HepG2 (cell line): ENCODE results near the gene RPF1. TPM values are rescaled to one million over a fixed set of nuclear protein-coding genes. Genes with fewer than 3 reads are reported as not detected.

Experiments
- ATF7-NPFF ChIP-seq: sonication (generic); formaldehyde crosslinking; IDR thresholded peaks from 2 replicates; pipeline ENCODE4 v1.8.1; 2023; ENCODE audit warnings: mild to moderate bottlenecking, low read depth, missing genetic modification reagents, moderate library complexity
- CHD2 ChIP-seq: IDR thresholded peaks from 2 replicates; pipeline ENCODE4 v1.6.1; 2011; ENCODE audit warnings: low read depth, low read length, improper control_type of control experiment
- FOSL2 ChIP-seq: sonication (generic); formaldehyde crosslinking; IDR thresholded peaks from 2 replicates; pipeline ENCODE4 v1.4.0; 2020; ENCODE audit warnings: missing genetic modification reagents
- GFI1 ChIP-seq: sonication (generic); formaldehyde crosslinking; IDR thresholded peaks from 2 replicates; pipeline ENCODE4 v1.5.0; 2020; ENCODE audit warnings: missing genetic modification reagents, mild to moderate bottlenecking, borderline replicate concordance
- IRF9 ChIP-seq: sonication (generic); formaldehyde crosslinking; IDR thresholded peaks from 2 replicates; pipeline ENCODE4 v1.8.0; 2022; ENCODE audit warnings: missing genetic modification reagents, mild to moderate bottlenecking, borderline replicate concordance
- MIER2 ChIP-seq: IDR thresholded peaks from 2 replicates; pipeline ENCODE4 v1.6.1; 2016; ENCODE audit warnings: missing biosample characterization, missing genetic modification reagents
- MNT ChIP-seq: fragments of 450-650 bp; IDR thresholded peaks from 2 replicates; pipeline ENCODE4 v1.6.1; 2016
- NR2C2 ChIP-seq: sonication (generic); formaldehyde crosslinking; IDR thresholded peaks from 2 replicates; pipeline ENCODE4 v1.4.0; 2020; ENCODE audit warnings: missing genetic modification reagents, mild to moderate bottlenecking, moderate library complexity, borderline replicate concordance
- PRDM15 ChIP-seq: sonication (generic); formaldehyde crosslinking; IDR thresholded peaks from 2 replicates; pipeline ENCODE4 v1.4.0; 2020; ENCODE audit warnings: missing genetic modification reagents
- PRMT3 ChIP-seq: sonication (generic); formaldehyde crosslinking; IDR thresholded peaks from 2 replicates; pipeline ENCODE4 v1.8.1; 2022; ENCODE audit warnings: low read depth, mild to moderate bottlenecking, moderate library complexity, missing genetic modification reagents, borderline replicate concordance
- RBM22 ChIP-seq: fragments of 200-400 bp; formaldehyde crosslinking; optimal IDR thresholded peaks from 2 replicates; pipeline ENCODE3; 2017; ENCODE audit warnings: mild to moderate bottlenecking, low read length, moderate library complexity
- REL ChIP-seq: sonication (generic); formaldehyde crosslinking; conservative IDR thresholded peaks from 2 replicates; pipeline ENCODE4 v1.8.0; 2022; ENCODE audit warnings: mild to moderate bottlenecking, missing genetic modification reagents, moderate library complexity
- REXO4 ChIP-seq: sonication (generic); formaldehyde crosslinking; IDR thresholded peaks from 2 replicates; pipeline ENCODE4 v1.8.0; 2022; ENCODE audit warnings: missing genetic modification reagents, mild to moderate bottlenecking, borderline replicate concordance
- SALL1 ChIP-seq: sonication (generic); formaldehyde crosslinking; IDR thresholded peaks from 2 replicates; pipeline ENCODE4 v1.8.0; 2022; ENCODE audit warnings: mild to moderate bottlenecking, missing genetic modification reagents
- SP2 ChIP-seq: sonication (generic); formaldehyde crosslinking; IDR thresholded peaks from 2 replicates; pipeline ENCODE4 v1.5.1; 2020; ENCODE audit warnings: mild to moderate bottlenecking, missing genetic modification reagents
- SPEN ChIP-seq: sonication (generic); formaldehyde crosslinking; IDR thresholded peaks from 2 replicates; pipeline ENCODE4 v1.5.1; 2020; ENCODE audit warnings: low read depth, mild to moderate bottlenecking, missing genetic modification reagents
- ZBTB3 ChIP-seq: sonication (generic); formaldehyde crosslinking; IDR thresholded peaks from 2 replicates; pipeline ENCODE4 v1.4.0; 2020; ENCODE audit warnings: low read depth, mild to moderate bottlenecking, moderate library complexity, missing genetic modification reagents, borderline replicate concordance
- ZNF20 ChIP-seq: sonication (generic); formaldehyde crosslinking; IDR thresholded peaks from 2 replicates; pipeline ENCODE4 v1.4.0; 2020; ENCODE audit warnings: mild to moderate bottlenecking, moderate library complexity, missing genetic modification reagents
- ZNF253 ChIP-seq: sonication (generic); formaldehyde crosslinking; IDR thresholded peaks from 2 replicates; pipeline ENCODE4 v1.8.0; 2022; ENCODE audit warnings: mild to moderate bottlenecking, missing genetic modification reagents, borderline replicate concordance
- ZNF292 ChIP-seq: sonication (generic); formaldehyde crosslinking; IDR thresholded peaks from 2 replicates; pipeline ENCODE4 v1.8.1; 2022; ENCODE audit warnings: mild to moderate bottlenecking, low read depth, missing genetic modification reagents, borderline replicate concordance
- ZNF558 ChIP-seq: sonication (generic); formaldehyde crosslinking; IDR thresholded peaks from 2 replicates; pipeline ENCODE4 v1.9.0; 2022; ENCODE audit warnings: mild to moderate bottlenecking, missing genetic modification reagents, borderline replicate concordance
- ZNF768 ChIP-seq: sonication (generic); formaldehyde crosslinking; IDR thresholded peaks from 2 replicates; pipeline ENCODE4 v1.4.0; 2020; ENCODE audit warnings: missing genetic modification reagents
- ZNF782 ChIP-seq: sonication (generic); formaldehyde crosslinking; IDR thresholded peaks from 2 replicates; pipeline ENCODE4 v1.4.0; 2020; ENCODE audit warnings: missing genetic modification reagents, mild to moderate bottlenecking, borderline replicate concordance
- polyA plus RNA-seq, 8 experiments: library from polyadenylated mRNA; depleted of rRNA in 3 of 8; stranded (reverse) in 7 of 8; unstranded in 1 of 8; fragments of >200 nt; fragmentation: Illumina TruSeq in 4 of 8; extraction: Trizol in 4 of 8; gene quantifications; 2 replicates each; pipeline versions ENCODE4 v1.2.1 to v1.2.3, GENCODE V29; 2011 to 2016; ENCODE audit warnings: low read depth in 4 of 8, missing spikeins in 1 of 8, mixed read lengths in 1 of 8; ENCODE audit not compliant: insufficient read depth in 1 of 8
- total RNA-seq, 5 experiments: library from RNA; depleted of rRNA; stranded (reverse); fragments of >200 nt; fragmentation: Illumina TruSeq; extraction: Trizol; gene quantifications; 2 replicates each; pipeline ENCODE4 v1.2.3, GENCODE V29; 2016; ENCODE audit warnings: low read depth in 1 of 5

The RPF1 gene
- total and polyA plus RNA-seq, 2 of the 13 experiments (the other 11 are each of a cell fraction or from before 2014, with no cell fraction given) = 23.0 to 39.0 TPM

GRCh38 chr1:84504580-84505492, 25.8 kb downstream of the RPF1 start (continued):
- 0 out of 2 replicates have a peak, but pooled peaks have one; percentile 15 for TF ChIP-seq ZNF292 (CRISPR knock-in tag)
- peak; percentile 71; the same call in 1 of the 2 replicates for TF ChIP-seq SALL1
- no peak for TF ChIP-seq GFI1 (CRISPR knock-in tag)
- no peak for TF ChIP-seq ZNF253 (CRISPR knock-in tag)
- TF ChIP-seq SP2 (CRISPR knock-in tag) = no peak
- TF ChIP-seq CHD2 = no peak
- no peak for TF ChIP-seq REXO4 (CRISPR knock-in tag)
- TF ChIP-seq NR2C2 = peak; percentile 52; the same call in 1 of the 2 replicates
- no peak for TF ChIP-seq ZNF768 (CRISPR knock-in tag)
- peak; percentile 55 for TF ChIP-seq FOSL2 (CRISPR knock-in tag)
- no peak for TF ChIP-seq IRF9
- TF ChIP-seq ZNF782 = no peak
- TF ChIP-seq ZNF20 = no peak
- TF ChIP-seq MIER2 = no peak
- no peak for TF ChIP-seq ZBTB3 (CRISPR knock-in tag)
- TF ChIP-seq ATF7-NPFF (CRISPR knock-in tag) = no peak
- peak; percentile 87 for TF ChIP-seq RBM22
- TF ChIP-seq ZNF558 (CRISPR knock-in tag) = peak; percentile 3; the same call in 1 of the 2 replicates
- TF ChIP-seq REL (CRISPR knock-in tag) = no peak
- no peak for TF ChIP-seq PRMT3
- no peak for TF ChIP-seq SPEN (CRISPR knock-in tag)
- TF ChIP-seq PRDM15 (CRISPR knock-in tag) = no peak
- TF ChIP-seq MNT = no peak
